HepG2 (cell line): ENCODE data around the gene CPEB3. TPM values are rescaled to one million over a fixed set of nuclear protein-coding genes. Genes with fewer than 3 reads are reported as not detected.

Source experiments
- BCLAF1 ChIP-seq: fragments of 450-650 bp; IDR thresholded peaks from 2 replicates; pipeline ENCODE4 v1.6.1; 2017; ENCODE audit warnings: mild to moderate bottlenecking
- CBX1 ChIP-seq: IDR thresholded peaks from one replicate; pipeline ENCODE4 v1.6.1; 2016; ENCODE audit warnings: antibody characterized with exemption, low read depth
- FLYWCH1 ChIP-seq: sonication (generic); formaldehyde crosslinking; IDR thresholded peaks from 2 replicates; pipeline ENCODE4 v1.8.1; 2023; ENCODE audit warnings: mild to moderate bottlenecking, missing genetic modification reagents
- FOXP1 ChIP-seq, 2 experiments: fragments of 450-650 bp in 1 of 2; IDR thresholded peaks; 2 replicates each; pipeline ENCODE4 v1.6.1; 2017 to 2018; ENCODE audit warnings: antibody characterized with exemption in 1 of 2
- HES4 ChIP-seq: sonication (generic); formaldehyde crosslinking; IDR thresholded peaks from 2 replicates; pipeline ENCODE4 v1.9.0; 2021; ENCODE audit warnings: mild to moderate bottlenecking, missing genetic modification reagents, borderline replicate concordance
- HOMEZ ChIP-seq: IDR thresholded peaks from 2 replicates; pipeline ENCODE4 v1.6.1; 2016; ENCODE audit warnings: low read depth
- IRF2 ChIP-seq: IDR thresholded peaks from 2 replicates; pipeline ENCODE4 v1.6.1; 2018; ENCODE audit warnings: missing genetic modification reagents, missing compliant biosample characterization
- KLF16 ChIP-seq, 2 experiments: sonication (generic) in 1 of 2; formaldehyde crosslinking in 1 of 2; IDR thresholded peaks; 2 replicates each; pipeline versions ENCODE4 v1.6.1 to v1.8.0; 2016 to 2023; ENCODE audit warnings: missing genetic modification reagents in 2 of 2, missing compliant biosample characterization in 1 of 2
- MBNL3 ChIP-seq: fragments of 250-450 bp; sonication (Bioruptor Pico); conservative IDR thresholded peaks from 2 replicates; pipeline ENCODE4 v1.8.0; 2022; ENCODE audit warnings: mild to moderate bottlenecking, inconsistent platforms
- NFE2L1 ChIP-seq: sonication (generic); formaldehyde crosslinking; IDR thresholded peaks from 2 replicates; pipeline ENCODE4 v1.4.0; 2020; ENCODE audit warnings: missing genetic modification reagents, mild to moderate bottlenecking, borderline replicate concordance
- PCBP2 ChIP-seq: fragments of 200-400 bp; formaldehyde crosslinking; optimal IDR thresholded peaks from 2 replicates; pipeline ENCODE3; 2018; ENCODE audit warnings: low read length, low read depth; ENCODE audit not compliant: poor library complexity, severe bottlenecking
- RXRB ChIP-seq: IDR thresholded peaks from 2 replicates; pipeline ENCODE4 v1.6.1; 2016; ENCODE audit warnings: borderline replicate concordance, missing genetic modification reagents, missing compliant biosample characterization
- SKI ChIP-seq: fragments of 450-650 bp; IDR thresholded peaks from one replicate; pipeline ENCODE4 v1.6.1; 2018; ENCODE audit warnings: mild to moderate bottlenecking; ENCODE audit not compliant: partially characterized antibody
- YEATS2 ChIP-seq: sonication (generic); formaldehyde crosslinking; IDR thresholded peaks from 2 replicates; pipeline ENCODE4 v1.4.0; 2020; ENCODE audit warnings: missing genetic modification reagents, borderline replicate concordance
- ZMYM4 ChIP-seq: sonication (generic); formaldehyde crosslinking; IDR thresholded peaks from 2 replicates; pipeline ENCODE4 v1.8.1; 2023; ENCODE audit warnings: mild to moderate bottlenecking, missing genetic modification reagents
- ZNF260 ChIP-seq: sonication (generic); formaldehyde crosslinking; IDR thresholded peaks from 2 replicates; pipeline ENCODE4 v1.4.0; 2020; ENCODE audit warnings: missing genetic modification reagents, low read depth, mild to moderate bottlenecking, borderline replicate concordance
- ZNF331 ChIP-seq: sonication (generic); formaldehyde crosslinking; IDR thresholded peaks from 2 replicates; pipeline ENCODE4 v1.4.0; 2020; ENCODE audit warnings: missing genetic modification reagents
- ZNF589 ChIP-seq: sonication (generic); formaldehyde crosslinking; conservative IDR thresholded peaks from 2 replicates; pipeline ENCODE4 v1.8.0; 2022; ENCODE audit warnings: mild to moderate bottlenecking, moderate library complexity, missing genetic modification reagents
- ZNF629 ChIP-seq: sonication (generic); formaldehyde crosslinking; conservative IDR thresholded peaks from 2 replicates; pipeline ENCODE4 v1.5.0; 2020; ENCODE audit warnings: missing genetic modification reagents
- ZNF775 ChIP-seq: sonication (generic); formaldehyde crosslinking; IDR thresholded peaks from 2 replicates; pipeline ENCODE4 v1.4.0; 2020; ENCODE audit warnings: missing genetic modification reagents, mild to moderate bottlenecking, moderate library complexity, borderline replicate concordance
- polyA plus RNA-seq, 8 experiments: library from polyadenylated mRNA; depleted of rRNA in 3 of 8; stranded (reverse) in 7 of 8; unstranded in 1 of 8; fragments of >200 nt; fragmentation: Illumina TruSeq in 4 of 8; extraction: Trizol in 4 of 8; gene quantifications; 2 replicates each; pipeline versions ENCODE4 v1.2.1 to v1.2.3, GENCODE V29; 2011 to 2016; ENCODE audit warnings: low read depth in 4 of 8, missing spikeins in 1 of 8, mixed read lengths in 1 of 8; ENCODE audit not compliant: insufficient read depth in 1 of 8
- total RNA-seq, 5 experiments: library from RNA; depleted of rRNA; stranded (reverse); fragments of >200 nt; fragmentation: Illumina TruSeq; extraction: Trizol; gene quantifications; 2 replicates each; pipeline ENCODE4 v1.2.3, GENCODE V29; 2016; ENCODE audit warnings: low read depth in 1 of 5
- TF ChIP-seq, protein P1 (sequence below): sonication (generic); formaldehyde crosslinking; IDR thresholded peaks from 2 replicates; pipeline ENCODE4 v1.5.1; 2020; ENCODE audit warnings: missing genetic modification reagents, mild to moderate bottlenecking, borderline replicate concordance
- TF ChIP-seq, protein P2 (sequence below): sonication (generic); formaldehyde crosslinking; IDR thresholded peaks from 2 replicates; pipeline ENCODE4 v1.4.0; 2020; ENCODE audit warnings: mild to moderate bottlenecking, low read depth, missing genetic modification reagents

CPEB3 gene
- total and polyA plus RNA-seq, 2 of the 13 experiments (the other 11 are each of a cell fraction or from before 2014, with no cell fraction given), result 0.66 to 0.70 TPM

DNA sequence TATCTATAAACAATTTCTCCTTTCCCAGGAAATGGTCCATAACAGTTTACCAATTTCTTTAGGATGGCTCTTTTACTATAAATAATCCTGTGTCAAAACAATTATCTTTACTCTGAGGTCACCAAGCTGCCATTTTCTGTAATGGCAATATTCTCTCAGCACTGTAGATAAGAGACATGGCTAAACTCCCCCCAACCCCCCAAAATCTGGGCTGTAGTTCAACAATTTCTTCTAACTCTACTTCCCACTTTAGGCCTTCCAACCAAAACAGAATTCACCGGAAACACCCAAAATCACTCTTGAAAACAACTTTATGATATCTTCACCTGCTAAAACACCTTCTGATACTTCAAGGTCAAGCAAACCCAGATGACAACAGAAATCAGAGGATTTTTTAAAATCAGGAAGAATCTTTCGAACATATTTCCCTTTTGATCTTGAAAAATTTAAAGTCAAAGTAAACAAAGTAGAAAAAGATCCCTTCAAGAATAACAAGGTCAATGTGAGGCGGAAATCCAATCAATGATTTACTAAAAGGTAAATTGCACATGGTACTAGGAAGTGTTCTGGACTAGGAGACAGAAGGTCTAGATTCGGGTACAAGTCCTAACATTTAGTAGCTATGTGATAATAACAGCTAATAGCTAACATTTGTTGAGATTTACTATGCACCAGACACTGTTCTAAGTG, 176.8 kb downstream of the CPEB3 start (continued):
- TF ChIP-seq ZNF260 (CRISPR knock-in tag) (no peak), PCBP2 (no peak), RXRB (CRISPR knock-in tag) (peak; percentile 79), NFE2L1 (CRISPR knock-in tag) (no peak), YEATS2 (no peak), SKI (no peak), CBX1 (no peak), ZNF629 (CRISPR knock-in tag) (no peak), IRF2 (CRISPR knock-in tag) (peak; percentile 35; the same call in 1 of the 2 replicates), ZMYM4 (CRISPR knock-in tag) (peak; percentile 17; the same call in 1 of the 2 replicates), BCLAF1 (no peak), MBNL3 (CRISPR knock-in tag) (no peak), FOXP1 (IDR thresholded peaks at IDR 0.05) (no peak), FOXP1 (CRISPR knock-in tag; IDR thresholded peaks at IDR 0.05) (peak; percentile 44; the same call in 1 of the 2 replicates), KLF16 (CRISPR knock-in tag; IDR thresholded peaks at IDR 0.05) (no peak), FLYWCH1 (CRISPR knock-in tag) (no peak), ZNF331 (CRISPR knock-in tag) (no peak), HES4 (CRISPR knock-in tag) (no peak), HOMEZ (CRISPR knock-in tag) (peak; percentile 83), ZNF589 (CRISPR knock-in tag) (no peak), ZNF775 (no peak)
- TF ChIP-seq, protein P1, sequence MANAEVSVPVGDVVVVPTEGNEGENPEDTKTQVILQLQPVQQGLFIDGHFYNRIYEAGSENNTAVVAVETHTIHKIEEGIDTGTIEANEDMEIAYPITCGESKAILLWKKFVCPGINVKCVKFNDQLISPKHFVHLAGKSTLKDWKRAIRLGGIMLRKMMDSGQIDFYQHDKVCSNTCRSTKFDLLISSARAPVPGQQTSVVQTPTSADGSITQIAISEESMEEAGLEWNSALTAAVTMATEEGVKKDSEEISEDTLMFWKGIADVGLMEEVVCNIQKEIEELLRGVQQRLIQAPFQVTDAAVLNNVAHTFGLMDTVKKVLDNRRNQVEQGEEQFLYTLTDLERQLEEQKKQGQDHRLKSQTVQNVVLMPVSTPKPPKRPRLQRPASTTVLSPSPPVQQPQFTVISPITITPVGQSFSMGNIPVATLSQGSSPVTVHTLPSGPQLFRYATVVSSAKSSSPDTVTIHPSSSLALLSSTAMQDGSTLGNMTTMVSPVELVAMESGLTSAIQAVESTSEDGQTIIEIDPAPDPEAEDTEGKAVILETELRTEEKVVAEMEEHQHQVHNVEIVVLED (CRISPR knock-in tag), result no peak
- TF ChIP-seq, protein P2, sequence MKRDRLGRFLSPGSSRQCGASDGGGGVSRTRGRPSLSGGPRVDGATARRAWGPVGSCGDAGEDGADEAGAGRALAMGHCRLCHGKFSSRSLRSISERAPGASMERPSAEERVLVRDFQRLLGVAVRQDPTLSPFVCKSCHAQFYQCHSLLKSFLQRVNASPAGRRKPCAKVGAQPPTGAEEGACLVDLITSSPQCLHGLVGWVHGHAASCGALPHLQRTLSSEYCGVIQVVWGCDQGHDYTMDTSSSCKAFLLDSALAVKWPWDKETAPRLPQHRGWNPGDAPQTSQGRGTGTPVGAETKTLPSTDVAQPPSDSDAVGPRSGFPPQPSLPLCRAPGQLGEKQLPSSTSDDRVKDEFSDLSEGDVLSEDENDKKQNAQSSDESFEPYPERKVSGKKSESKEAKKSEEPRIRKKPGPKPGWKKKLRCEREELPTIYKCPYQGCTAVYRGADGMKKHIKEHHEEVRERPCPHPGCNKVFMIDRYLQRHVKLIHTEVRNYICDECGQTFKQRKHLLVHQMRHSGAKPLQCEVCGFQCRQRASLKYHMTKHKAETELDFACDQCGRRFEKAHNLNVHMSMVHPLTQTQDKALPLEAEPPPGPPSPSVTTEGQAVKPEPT, result no peak
